Upper lobe of left lung (tissue), 4 donors: ENCODE results near the gene SLC9C1.

ENCODE experiments used
- CTCF ChIP-seq, 6 experiments: fragments of 450-650 bp in 4 of 6; fragments of 200-600 bp in 2 of 6; sonication (generic) in 2 of 6; IDR thresholded peaks; one replicate each; pipeline ENCODE4 v1.5.1; 2016 to 2019; ENCODE audit warnings: antibody characterized with exemption in 6 of 6
- EP300 ChIP-seq, 4 donors: sonication (generic); formaldehyde crosslinking; IDR thresholded peaks; one replicate each; pipeline ENCODE4 v1.5.1; 2017; ENCODE audit warnings: antibody characterized with exemption in 4 of 4, control low read depth in 2 of 4
- POLR2A ChIP-seq, 4 donors: fragments of 450-650 bp; IDR thresholded peaks; one replicate each; pipeline ENCODE4 v1.5.1; 2016 to 2017; ENCODE audit warnings: antibody characterized with exemption in 4 of 4, mild to moderate bottlenecking in 2 of 4
- POLR2AphosphoS5 ChIP-seq, 2 donors: sonication (generic); formaldehyde crosslinking; IDR thresholded peaks; one replicate each; pipeline ENCODE4 v1.5.1; 2017; ENCODE audit warnings: antibody characterized with exemption in 2 of 2

- TF ChIP-seq POLR2AphosphoS5 (IDR thresholded peaks at IDR 0.05) (no peak), POLR2A (IDR thresholded peaks at IDR 0.05) (no peak), CTCF (IDR thresholded peaks at IDR 0.05) (no peak), EP300 (IDR thresholded peaks at IDR 0.05) (no peak)
These were observed 126.3 kb downstream of the SLC9C1 start for GRCh38 chr3:112167758-112168157.
